Mesenteric fat pad (tissue), 1 donor: ENCODE results near the gene CNDP2. TPM values are rescaled to one million over a fixed set of nuclear protein-coding genes. Genes with fewer than 3 reads are reported as not detected.
"Not testable (repeated sequence)": the region's sequence is repeated elsewhere in the genome, so short reads cannot be mapped to it uniquely, and the experiment has no call there.

ENCODE experiments used
- DNase-seq: peaks from one replicate; pipeline ENCODE4 v3.0.0-alpha.2; 2020; ENCODE audit warnings: low spot score
- total RNA-seq: library from RNA; stranded (reverse); fragmentation: NEBNext Ultra II Directional; extraction: Animal tissue kit (Norgen Biotek cat#: 25700); gene quantifications from one replicate; pipeline ENCODE4 v1.2.1, GENCODE V29; 2021
- donor health status: DM: yes; HTN: yes; CAD: no.

CNDP2 gene
- total RNA-seq, 1 donor from 2014 or later, result 164 TPM

DNA sequence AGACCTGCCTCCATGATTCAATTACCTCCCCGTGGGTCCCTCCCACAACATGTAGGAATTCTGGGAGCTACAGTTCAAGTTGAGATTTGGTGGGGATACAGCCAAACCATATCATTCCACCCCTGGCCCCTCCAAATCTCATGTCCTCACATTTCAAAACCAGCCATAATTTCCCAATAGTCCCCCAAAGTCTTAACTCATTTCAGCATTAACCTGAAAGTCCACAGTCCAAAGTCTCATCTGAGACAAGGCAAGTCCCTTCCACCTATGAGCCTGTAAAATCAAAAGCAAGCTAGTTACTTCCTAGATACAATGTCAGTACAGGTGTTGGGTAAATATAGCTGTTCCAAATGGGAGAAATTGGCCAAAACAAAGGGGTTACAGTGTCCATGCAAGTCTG is 69.0 kb downstream of the CNDP2 start:
- DNase-seq, result not testable (repeated sequence)

DNA sequence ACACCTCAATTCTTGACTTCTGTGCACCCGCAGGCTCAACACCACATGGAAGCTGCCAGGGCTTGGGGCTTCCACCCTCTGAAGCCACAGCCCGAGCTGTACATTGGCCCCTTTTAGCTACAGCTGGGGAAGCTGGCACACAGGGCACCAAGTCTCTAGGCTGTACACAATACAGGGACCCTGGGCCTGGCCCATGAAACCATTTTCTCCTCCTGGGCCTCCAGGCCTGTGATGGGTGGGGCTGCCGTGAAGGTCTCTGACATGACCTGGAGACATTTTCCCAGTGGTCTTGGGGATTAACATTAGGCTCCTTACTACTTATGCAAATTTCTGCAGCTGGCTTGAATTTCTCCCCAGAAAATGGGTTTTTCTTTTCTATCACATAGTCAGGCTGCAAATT is 69.8 kb downstream of the CNDP2 start:
- not testable (repeated sequence) for DNase-seq

DNA sequence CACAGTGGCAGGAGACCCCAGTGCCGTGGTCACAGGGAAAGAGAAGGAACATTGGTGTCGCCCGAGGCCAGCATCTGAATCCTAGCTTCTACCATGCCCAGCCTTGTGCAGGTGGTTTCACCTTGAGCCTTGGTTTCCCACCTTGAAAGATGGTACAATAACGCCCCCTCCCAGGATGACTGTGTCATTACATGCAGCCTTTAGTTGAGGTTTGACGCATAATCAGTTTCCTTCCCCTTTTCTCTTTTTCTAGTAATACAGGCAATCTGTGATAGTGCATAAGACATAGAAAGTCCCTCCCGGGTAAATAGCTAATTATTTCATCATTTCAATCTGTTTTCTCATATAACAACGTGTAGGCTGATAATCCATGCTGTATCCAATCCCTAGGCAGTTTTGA is 71.7 kb downstream of the CNDP2 start:
- DNase-seq, result no peak

DNA sequence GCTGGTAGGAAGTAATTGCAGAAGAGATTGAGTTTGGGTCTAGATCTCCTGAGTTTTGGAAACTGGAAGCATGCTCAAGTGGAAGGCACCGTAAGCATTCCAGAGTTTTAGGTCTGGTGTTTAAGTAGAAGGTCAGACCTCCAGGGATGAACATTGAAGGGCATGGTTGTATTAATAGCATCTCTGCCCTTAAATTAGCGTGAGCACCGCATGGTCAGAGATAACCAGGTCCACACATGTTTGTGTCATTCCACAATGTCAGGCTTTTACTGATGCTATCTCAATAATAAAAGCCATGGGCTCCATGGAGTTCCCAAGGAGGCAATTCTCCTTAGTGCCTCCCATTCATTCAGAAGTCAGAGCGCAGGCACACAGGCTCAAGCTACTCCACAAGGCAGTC is 73.2 kb downstream of the CNDP2 start:
- no peak for DNase-seq

DNA sequence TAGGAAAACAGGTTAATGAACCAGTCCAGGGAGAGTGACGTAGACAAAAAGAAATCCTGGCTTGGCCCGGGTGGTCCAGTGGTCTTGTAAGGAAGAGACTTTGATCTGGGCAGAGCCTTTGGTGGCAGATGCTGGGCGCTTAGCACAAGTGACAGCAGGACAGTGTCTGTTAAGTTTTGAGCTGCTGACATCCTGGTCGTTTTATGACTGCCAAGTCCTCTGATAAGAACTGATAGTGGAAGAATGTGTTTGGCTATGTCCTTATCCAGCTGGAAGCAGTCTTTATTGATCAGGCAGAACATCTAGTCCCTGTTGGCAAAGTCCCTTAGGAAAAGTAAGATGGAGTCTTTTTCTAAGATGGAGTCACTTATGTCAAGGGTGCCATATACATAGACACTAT is 74.1 kb downstream of the CNDP2 start:
- DNase-seq, result no peak

DNA sequence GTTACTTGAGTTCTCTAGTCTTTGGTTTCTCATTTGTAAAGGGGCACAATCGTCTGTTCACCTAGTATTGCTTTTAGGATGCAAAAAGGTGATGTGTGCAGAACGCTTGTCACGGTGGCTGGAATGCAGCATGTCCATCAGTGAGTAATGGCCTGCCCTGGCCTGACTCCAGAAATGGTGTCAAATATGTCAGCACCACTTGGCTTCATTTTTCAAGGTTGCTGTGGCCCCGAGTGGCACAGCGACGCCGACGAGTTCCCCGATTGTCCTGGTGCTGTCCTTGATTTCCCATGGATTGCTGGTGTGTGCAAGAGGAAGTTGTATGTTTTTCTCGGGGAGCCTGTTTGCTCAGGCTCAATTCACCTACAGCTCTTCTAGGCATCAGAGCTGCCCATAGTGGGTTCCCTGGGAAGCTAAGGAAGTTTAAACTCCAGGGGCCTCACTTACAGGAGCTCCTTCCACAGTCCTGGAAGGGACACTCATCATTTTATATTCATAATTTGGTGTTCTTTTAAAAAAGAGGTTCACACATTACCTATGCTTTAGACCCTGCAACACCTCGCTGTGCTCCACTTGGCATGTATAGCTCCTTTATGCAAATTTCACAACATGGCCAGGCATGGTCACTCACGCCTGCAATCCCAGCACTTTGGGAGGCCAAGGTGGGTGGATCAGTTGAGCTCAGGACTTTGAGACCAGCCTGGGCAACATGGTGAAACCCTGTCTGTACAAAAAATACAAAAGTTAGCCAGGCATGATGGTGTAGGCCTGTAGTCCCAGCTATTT is 75.9 kb downstream of the CNDP2 start:
- DNase-seq, result no peak

DNA sequence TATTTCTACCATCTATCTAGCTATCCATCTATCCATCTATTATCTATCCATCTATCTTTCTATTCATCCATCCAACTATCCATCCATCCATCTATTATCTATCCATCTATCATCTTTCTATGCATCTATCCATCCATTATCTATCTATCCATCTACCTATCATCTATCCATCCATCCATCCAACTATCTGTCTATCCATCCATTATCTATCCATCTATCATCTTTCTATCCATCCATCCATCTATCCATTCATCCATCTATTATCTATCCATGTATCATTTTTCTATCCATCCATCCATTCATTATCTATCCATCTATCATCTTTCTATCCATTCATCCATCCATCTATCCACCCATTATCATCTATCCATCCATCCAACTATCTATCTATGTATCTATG is 76.9 kb downstream of the CNDP2 start:
- no peak for DNase-seq

Other genes starting within 250 kb of the CNDP2 start
- 353 TPM for gene CYB5A, start 204.4 kb upstream of the CNDP2 start, total RNA-seq
- gene C18orf63, start 180.5 kb upstream of the CNDP2 start, total RNA-seq, result not detected
- not detected for gene DIPK1C, start 39.1 kb upstream of the CNDP2 start, total RNA-seq
- not detected for gene CNDP1, start 38.1 kb downstream of the CNDP2 start, total RNA-seq
- gene ZNF407, start 101.5 kb downstream of the CNDP2 start, total RNA-seq, result 14.4 TPM